AG04449 (cell line): ENCODE results near the gene CHCHD6.

ENCODE experiments used
- CTCF ChIA-PET: fragments of 350-600 bp; formaldehyde crosslinking; extraction: SDS; loops from one replicate; lab custom pipeline; 2021; ENCODE audit warnings: antibody characterized with exemption; lab: Yijun Ruan, JAX
- POLR2A ChIA-PET: fragments of 400-600, 350-600 bp; formaldehyde crosslinking; extraction: SDS; loops from one replicate; lab custom pipeline; 2020; ENCODE audit warnings: antibody characterized with exemption, inconsistent platforms; lab: Yijun Ruan, JAX
- DNase-seq: peaks from one replicate; pipeline ENCODE4 v3.0.0-alpha.2; 2010; ENCODE audit warnings: low read depth, low spot score
- H3K4me3 ChIP-seq: 2 replicates; pipeline ENCODE4 v1.5.1; 2011; ENCODE audit warnings: low read depth, mild to moderate bottlenecking, control low read depth, low read length
- CTCF ChIP-seq: IDR thresholded peaks from one replicate; pipeline ENCODE4 v1.5.1; 2011; ENCODE audit warnings: mild to moderate bottlenecking, moderate library complexity, low read length, control low read depth, inconsistent platforms; ENCODE audit not compliant: insufficient read depth; ENCODE audit errors: missing control alignments

CHCHD6 gene

GRCh38 chr3:126837773-126838172 is 133.7 kb downstream of the CHCHD6 start:
- DNase-seq = no peak
- TF ChIP-seq CTCF = no peak
- ChIA-PET POLR2A (no interaction called here), CTCF (no interaction called here)
- H3K4me3 ChIP-seq = no peak overlapping the region

GRCh38 chr3:126845920-126846715 is 142.1 kb downstream of the CHCHD6 start:
- no peak overlapping the region for H3K4me3 ChIP-seq
- CTCF ChIA-PET = interaction anchor here (0.8 to 2.1 kb wide), 3 partner anchors 10 to 24 kb away, joined by 3 to 8 read pairs (median 4); no protein-coding TSS in a partner anchor
- no peak for TF ChIP-seq CTCF
- POLR2A ChIA-PET = no interaction called here
- no peak for DNase-seq

- POLR2A ChIA-PET = no interaction called here
- CTCF ChIA-PET = interaction anchor here (1.4 kb wide), 1 partner anchor 8 kb away, joined by 5 read pairs; no protein-coding TSS in a partner anchor
- no peak overlapping the region for H3K4me3 ChIP-seq
- no peak for TF ChIP-seq CTCF
- DNase-seq = no peak
Measured at GRCh38 chr3:126847061-126847460, 143.0 kb downstream of the CHCHD6 start.

GRCh38 chr3:126848991-126849390 is 145.0 kb downstream of the CHCHD6 start:
- no peak for DNase-seq

GRCh38 chr3:126849768-126850167 is 145.7 kb downstream of the CHCHD6 start:
- no peak overlapping the region for H3K4me3 ChIP-seq
- TF ChIP-seq CTCF = no peak
- no peak for DNase-seq
- ChIA-PET CTCF (interaction anchor here (0.7 to 2.0 kb wide), 6 partner anchors 13 to 171 kb away, joined by 3 to 9 read pairs (median 3); no protein-coding TSS in a partner anchor), POLR2A (no interaction called here)

More at GRCh38 chr3:126848991-126849390, 145.0 kb downstream of the CHCHD6 start:
- POLR2A ChIA-PET = no interaction called here
- H3K4me3 ChIP-seq = no peak overlapping the region
- CTCF ChIA-PET = interaction anchor here (0.9 to 1.4 kb wide), 3 partner anchors 13 to 96 kb away, joined by 3 to 4 read pairs (median 3); no protein-coding TSS in a partner anchor
- TF ChIP-seq CTCF = no peak
